GM12801 (cell line): ENCODE results near the gene AGAP1.

Source experiments
- TF ChIP-seq, protein P1 (sequence below): IDR thresholded peaks from one replicate; pipeline ENCODE4 v1.5.1; 2011; ENCODE audit warnings: control low read depth; ENCODE audit not compliant: insufficient read length; ENCODE audit errors: extremely low read depth

The AGAP1 gene

DNA sequence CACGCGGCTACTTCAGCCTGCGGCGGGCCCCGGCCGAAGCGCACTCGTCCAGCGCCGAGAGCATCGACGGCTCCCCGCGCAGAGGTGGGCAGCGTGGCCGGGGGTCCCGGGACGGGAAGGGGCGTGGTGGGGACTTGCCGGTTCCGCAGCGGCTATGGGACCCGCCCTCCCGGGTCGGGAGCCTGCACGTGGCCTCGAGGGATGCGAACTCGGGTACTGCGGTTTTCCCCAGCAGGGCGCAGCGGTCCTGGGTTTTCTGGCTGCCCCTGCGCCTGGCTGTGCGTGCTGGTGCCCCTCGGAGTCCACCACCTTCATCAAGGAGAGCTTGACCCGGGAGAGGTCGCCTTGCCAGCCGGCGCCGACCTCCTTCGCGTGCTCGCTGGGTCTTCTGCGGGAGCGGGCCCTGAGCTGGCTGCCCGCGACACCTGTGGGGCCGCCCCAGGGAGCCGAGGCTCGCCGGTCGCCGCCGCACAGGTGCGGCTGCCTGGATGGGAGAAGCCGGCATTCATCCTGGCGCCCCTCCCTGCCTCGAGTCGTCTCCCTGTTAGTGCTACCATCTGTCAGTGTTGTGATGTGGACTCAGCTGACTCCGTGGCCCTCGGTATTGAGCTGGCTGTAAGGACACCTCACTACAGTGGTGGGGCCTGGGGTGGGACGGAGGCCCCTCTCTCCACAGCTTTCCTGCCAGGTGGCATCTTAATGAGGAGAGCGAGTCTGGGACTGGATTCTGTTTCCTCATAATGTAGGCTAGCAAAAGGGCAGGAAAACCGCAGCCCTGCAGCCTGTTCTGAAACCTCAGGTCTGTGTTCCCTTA, 177.3 kb downstream of the AGAP1 start:
- TF ChIP-seq, protein P1, sequence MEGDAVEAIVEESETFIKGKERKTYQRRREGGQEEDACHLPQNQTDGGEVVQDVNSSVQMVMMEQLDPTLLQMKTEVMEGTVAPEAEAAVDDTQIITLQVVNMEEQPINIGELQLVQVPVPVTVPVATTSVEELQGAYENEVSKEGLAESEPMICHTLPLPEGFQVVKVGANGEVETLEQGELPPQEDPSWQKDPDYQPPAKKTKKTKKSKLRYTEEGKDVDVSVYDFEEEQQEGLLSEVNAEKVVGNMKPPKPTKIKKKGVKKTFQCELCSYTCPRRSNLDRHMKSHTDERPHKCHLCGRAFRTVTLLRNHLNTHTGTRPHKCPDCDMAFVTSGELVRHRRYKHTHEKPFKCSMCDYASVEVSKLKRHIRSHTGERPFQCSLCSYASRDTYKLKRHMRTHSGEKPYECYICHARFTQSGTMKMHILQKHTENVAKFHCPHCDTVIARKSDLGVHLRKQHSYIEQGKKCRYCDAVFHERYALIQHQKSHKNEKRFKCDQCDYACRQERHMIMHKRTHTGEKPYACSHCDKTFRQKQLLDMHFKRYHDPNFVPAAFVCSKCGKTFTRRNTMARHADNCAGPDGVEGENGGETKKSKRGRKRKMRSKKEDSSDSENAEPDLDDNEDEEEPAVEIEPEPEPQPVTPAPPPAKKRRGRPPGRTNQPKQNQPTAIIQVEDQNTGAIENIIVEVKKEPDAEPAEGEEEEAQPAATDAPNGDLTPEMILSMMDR: no peak

DNA sequence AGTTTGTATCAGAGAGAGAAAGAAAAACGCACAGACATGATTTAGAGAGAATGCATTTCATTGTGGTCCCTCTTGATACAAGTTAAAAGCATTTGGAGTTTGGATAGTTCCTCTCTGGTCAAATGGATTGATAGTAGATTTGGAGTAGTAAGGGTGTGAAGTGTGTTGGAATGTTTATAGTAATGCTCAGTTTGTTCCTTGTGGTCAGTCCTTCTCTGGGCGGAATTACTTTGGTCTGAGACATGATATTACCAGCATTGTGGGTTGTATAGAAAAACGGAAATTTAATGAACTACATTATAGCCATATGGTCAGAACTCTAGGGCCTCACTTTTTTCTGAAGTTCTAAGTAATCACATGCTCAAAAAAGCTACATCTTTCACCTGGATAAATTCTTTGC, 178.9 kb downstream of the AGAP1 start:
- TF ChIP-seq, protein P1: no peak

DNA sequence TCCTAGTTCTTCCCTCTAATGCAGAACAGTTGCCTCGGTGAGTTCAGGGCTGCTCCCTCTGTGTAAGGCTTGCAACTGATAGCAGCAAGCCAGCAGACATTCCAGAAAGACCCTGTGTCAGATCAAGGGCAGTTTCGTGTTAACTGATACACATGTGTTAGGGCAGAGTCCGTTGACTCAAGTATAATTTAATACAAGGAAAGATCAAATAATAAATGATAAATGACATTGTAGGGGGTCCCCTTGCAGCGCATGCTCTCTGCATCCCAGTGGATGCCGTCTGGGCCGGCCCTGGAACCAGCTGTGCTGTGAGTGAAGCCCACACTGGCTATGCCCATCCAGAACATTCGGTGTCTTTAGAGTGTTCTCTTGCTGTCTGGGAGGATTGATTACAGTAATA, 180.3 kb downstream of the AGAP1 start:
- TF ChIP-seq, protein P1: no peak

DNA sequence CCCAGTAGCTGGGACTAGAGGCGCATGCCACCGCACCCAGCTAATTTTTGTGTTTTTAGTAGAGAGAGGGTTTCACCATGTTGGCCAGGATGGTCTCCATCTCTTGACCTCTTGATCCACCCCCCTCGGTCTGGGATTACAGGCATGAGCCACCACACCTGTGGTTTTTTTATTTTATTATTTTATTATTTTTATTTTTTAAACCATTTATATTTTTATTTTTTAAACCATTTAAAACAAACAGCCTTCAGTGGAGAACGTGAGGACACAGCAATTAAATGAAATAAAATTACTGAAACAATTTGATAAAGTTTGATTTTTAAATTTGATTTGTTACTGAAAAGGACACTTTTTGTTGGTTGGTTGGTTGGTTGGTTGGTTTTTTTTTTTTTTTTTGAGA, 181.0 kb downstream of the AGAP1 start:
- TF ChIP-seq, protein P1: no peak

DNA sequence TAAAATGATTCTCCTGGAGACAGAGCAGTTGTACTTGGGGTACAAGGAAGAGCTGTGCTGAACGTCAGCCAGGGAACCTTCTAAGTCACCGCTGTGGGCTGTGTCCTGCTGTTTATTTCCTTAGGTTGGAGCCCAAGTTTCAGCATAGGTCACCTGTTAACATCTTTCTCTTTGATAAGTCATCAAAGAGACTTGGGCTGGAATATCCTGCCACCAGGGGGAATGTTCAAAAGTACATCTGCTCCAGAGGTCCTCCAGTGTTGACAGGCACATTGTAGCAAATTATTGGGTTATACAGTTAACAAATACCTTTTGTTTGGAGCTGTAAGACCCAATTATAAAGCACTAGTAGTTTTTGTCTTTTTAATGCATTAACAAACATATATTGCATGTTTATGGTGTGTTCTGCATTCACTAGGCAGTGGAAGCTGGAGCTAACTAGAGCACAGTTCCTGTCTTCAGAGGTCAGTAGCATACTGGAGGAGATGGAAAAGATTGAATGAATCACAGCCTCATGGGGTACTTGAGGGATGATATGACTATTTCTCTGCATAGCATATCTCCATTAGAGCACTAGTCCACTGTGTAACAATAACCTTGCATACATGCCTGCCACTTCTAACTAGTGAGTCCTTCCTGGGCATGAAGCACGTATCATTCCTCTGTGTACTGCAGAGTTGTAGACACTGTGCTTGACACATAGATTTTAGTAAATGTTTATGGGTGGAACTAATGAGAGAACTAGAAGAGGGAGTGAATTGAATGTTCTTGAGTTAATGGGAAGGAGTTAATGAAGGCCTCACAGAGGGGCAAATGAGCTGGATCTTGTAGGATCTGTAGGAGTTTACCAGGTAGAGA, 182.1 kb downstream of the AGAP1 start:
- TF ChIP-seq, protein P1: no peak

DNA sequence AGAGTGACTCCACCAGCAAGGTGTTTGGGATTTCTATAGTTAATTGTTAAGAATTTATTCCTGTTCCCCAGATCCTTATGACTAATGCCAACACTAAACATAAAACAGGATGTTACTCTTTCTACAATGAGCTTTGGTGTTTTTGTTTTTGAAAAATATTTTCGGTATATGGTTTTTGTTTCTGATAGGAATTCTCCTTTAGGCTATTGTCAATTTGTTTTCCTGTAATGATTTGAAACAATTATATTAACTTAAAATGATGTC, 182.6 kb downstream of the AGAP1 start:
- TF ChIP-seq, protein P1: no peak

DNA sequence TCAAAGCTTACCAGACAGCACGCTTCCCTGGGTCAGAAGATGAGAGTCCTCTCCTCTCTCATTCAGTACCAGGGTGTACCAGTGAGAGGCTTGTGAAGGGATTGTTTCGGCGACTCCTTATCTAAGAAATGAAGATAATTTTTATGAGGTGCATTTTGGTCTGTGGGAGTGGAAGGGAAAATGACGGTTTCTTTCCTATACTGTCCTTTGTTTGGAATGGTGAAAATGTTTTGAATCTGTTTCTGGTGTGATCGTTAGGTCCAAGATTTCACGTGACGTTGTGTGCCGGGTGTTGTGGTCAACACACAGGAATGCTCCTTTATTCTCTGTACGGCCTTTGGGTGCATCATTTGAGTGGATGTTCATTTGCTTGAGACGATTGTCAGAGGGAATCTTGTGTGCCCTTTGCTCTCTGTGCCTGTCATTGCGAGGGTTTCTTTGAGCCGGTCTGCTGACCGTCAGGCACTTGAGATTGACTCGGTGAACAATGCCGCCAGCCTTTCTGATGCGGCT, 183.5 kb downstream of the AGAP1 start:
- TF ChIP-seq, protein P1: no peak
